Measurements from ENCODE around the gene PTPRQ. TPM values are rescaled to one million over a fixed set of nuclear protein-coding genes. Genes with fewer than 3 reads are reported as not detected.

The PTPRQ gene, protein sequence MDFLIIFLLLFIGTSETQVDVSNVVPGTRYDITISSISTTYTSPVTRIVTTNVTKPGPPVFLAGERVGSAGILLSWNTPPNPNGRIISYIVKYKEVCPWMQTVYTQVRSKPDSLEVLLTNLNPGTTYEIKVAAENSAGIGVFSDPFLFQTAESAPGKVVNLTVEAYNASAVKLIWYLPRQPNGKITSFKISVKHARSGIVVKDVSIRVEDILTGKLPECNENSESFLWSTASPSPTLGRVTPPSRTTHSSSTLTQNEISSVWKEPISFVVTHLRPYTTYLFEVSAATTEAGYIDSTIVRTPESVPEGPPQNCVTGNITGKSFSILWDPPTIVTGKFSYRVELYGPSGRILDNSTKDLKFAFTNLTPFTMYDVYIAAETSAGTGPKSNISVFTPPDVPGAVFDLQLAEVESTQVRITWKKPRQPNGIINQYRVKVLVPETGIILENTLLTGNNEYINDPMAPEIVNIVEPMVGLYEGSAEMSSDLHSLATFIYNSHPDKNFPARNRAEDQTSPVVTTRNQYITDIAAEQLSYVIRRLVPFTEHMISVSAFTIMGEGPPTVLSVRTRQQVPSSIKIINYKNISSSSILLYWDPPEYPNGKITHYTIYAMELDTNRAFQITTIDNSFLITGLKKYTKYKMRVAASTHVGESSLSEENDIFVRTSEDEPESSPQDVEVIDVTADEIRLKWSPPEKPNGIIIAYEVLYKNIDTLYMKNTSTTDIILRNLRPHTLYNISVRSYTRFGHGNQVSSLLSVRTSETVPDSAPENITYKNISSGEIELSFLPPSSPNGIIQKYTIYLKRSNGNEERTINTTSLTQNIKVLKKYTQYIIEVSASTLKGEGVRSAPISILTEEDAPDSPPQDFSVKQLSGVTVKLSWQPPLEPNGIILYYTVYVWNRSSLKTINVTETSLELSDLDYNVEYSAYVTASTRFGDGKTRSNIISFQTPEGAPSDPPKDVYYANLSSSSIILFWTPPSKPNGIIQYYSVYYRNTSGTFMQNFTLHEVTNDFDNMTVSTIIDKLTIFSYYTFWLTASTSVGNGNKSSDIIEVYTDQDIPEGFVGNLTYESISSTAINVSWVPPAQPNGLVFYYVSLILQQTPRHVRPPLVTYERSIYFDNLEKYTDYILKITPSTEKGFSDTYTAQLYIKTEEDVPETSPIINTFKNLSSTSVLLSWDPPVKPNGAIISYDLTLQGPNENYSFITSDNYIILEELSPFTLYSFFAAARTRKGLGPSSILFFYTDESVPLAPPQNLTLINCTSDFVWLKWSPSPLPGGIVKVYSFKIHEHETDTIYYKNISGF (N-terminal part only)
- total RNA-seq = 0.64 TPM

DNA sequence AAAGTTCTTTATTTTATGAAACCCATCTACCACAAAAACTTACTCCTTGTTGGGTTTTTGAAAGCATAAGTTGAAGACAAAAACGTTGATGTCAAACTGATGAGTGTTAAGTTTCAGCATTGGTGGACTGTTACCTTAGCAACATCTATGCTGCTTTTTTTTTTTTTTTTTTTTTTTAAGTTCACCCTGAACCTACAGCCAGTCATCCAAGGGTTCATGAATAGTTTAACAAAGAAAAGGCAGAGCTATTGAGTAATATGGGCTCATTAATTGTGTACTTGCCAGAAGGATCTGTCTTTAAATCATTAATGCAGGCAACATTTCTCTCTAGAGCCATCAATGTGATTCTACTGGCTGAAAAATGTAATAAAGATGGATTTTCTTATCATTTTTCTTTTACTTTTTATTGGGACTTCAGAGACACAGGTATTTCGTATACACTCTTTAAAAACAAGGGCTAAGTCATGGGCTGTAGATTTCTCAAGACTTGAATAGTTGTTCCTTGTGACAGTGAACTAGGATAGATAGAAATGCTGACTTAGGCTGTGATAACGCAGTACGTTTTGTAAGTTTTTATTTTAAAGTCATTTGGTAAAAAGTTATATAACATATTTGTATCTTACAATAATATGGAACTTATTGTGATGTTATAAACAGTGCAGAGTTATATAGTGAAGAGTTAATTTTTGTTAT, at the start of gene PTPRQ:
Gene PTPRQ (plus strand): TSS at position 262 of the 693 bp plus-strand sequence. CDS start 111 bp downstream, at position 373.
- H3K36me3 ChIP-seq = no peaks in the 10 kb centered on the region
- TF ChIP-seq, protein P1, sequence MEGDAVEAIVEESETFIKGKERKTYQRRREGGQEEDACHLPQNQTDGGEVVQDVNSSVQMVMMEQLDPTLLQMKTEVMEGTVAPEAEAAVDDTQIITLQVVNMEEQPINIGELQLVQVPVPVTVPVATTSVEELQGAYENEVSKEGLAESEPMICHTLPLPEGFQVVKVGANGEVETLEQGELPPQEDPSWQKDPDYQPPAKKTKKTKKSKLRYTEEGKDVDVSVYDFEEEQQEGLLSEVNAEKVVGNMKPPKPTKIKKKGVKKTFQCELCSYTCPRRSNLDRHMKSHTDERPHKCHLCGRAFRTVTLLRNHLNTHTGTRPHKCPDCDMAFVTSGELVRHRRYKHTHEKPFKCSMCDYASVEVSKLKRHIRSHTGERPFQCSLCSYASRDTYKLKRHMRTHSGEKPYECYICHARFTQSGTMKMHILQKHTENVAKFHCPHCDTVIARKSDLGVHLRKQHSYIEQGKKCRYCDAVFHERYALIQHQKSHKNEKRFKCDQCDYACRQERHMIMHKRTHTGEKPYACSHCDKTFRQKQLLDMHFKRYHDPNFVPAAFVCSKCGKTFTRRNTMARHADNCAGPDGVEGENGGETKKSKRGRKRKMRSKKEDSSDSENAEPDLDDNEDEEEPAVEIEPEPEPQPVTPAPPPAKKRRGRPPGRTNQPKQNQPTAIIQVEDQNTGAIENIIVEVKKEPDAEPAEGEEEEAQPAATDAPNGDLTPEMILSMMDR (IDR thresholded peaks at IDR 0.05) = no peak
- H3K4me1 ChIP-seq = peaks cover 5 to 12% of the 10 kb centered on the region in 2 donors
- intact Hi-C loops (cut with DNase I) = no loop called here
- DNase-seq (ENCODE audit: low spot score in 2 of 2) = no peak
- H3K27me3 ChIP-seq = no peaks in the 10 kb centered on the region
- peak within 1 kb of the TSS in 1 of 2 donors; percentile 16 for H3K4me3 ChIP-seq
- H3K27ac ChIP-seq = no peak within 1 kb of the TSS
- H3K9me3 ChIP-seq = no peaks in the 10 kb centered on the region

DNA sequence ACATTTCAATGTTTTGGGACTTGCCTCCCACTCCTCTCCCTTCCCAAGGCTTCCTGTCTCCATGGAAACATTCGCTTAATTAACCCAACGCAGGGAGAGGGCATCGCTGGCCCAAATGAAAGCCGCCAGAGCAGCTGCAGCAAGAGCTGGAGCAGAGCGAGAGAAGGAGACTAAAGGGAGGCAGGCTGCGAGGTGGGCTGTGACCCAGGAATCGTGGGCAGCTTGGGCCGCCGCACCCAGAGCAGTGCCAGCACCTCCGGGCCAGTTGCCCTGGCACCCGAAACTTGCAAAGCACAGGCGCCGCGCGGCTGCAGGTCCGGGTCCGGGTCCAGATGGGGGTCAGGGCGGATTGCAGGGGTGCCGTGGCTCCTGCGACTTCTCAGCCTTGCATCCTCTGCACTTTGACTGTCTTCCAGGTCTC, 43.5 kb upstream of the PTPRQ start:
- H3K4me1 ChIP-seq = no peaks in the 10 kb centered on the region
- H3K9me3 ChIP-seq = no peaks in the 10 kb centered on the region
- DNase-seq (ENCODE audit: low spot score in 2 of 2) = no peak
- no peaks in the 10 kb centered on the region for H3K27me3 ChIP-seq
- H3K4me3 ChIP-seq = peak overlapping the region; percentile 46 to 71
- intact Hi-C loops (cut with DNase I) = no loop called here
- TF ChIP-seq, protein P1 (IDR thresholded peaks at IDR 0.05) = no peak
- no peaks in the 10 kb centered on the region for H3K36me3 ChIP-seq
- peak overlapping the region; percentile 22 to 39 for H3K27ac ChIP-seq

DNA sequence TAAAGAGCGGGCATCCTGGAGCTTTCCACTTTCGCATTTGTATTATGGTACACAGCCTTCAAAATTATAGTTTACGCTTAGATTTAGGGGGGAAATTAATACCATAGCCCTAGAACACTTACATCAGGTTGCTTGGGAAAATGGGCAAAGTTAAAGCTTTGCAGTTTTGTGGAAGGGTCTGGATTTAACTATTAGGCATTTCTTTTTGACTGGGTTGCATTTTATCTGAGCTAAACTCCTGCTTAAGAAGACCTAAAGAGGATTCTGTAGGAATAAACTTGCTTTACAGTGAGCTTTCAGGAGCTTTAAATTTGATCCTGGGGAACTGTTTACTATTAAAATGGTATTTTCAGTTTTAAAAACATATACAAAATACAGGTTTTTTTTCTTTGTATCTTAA, 42.8 kb upstream of the PTPRQ start:
- DNase-seq (ENCODE audit: low spot score in 2 of 2) = no peak
- Histone ChIP-seq H3K4me1 (no peaks in the 10 kb centered on the region), H3K36me3 (no peaks in the 10 kb centered on the region), H3K9me3 (no peaks in the 10 kb centered on the region), H3K27ac (peak overlapping the region in 1 of 2 donors; percentile 39), H3K27me3 (no peaks in the 10 kb centered on the region), H3K4me3 (peak overlapping the region; percentile 46 to 71)
- TF ChIP-seq, protein P1 (IDR thresholded peaks at IDR 0.05) = no peak
- intact Hi-C loops (cut with DNase I) = no loop called here

DNA sequence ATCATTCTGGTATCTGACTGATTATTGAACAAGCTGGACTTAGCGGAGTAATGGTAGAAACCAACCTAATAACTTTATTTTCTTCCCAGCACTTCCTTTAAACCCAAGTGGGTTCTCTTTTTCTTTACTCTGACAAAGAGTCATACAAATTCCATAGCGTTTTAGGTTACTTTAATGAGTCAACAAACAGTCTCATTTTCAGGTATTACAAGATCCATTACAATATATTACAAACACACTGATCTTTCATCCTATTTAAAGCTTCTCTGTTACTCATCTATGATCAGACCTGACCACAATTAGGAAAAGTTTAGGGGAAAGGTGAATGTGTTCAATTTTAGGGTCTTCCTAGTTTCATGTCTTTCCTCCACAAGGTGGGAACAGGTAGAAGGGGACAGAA, 39.4 kb upstream of the PTPRQ start:
- no peak for DNase-seq (ENCODE audit: low spot score in 2 of 2)
- intact Hi-C loops (cut with DNase I) = no loop called here
- H3K36me3 ChIP-seq = no peaks in the 10 kb centered on the region

More for the DNA sequence above, 39.4 kb upstream of the PTPRQ start:
- Histone ChIP-seq H3K27me3 (no peaks in the 10 kb centered on the region), H3K9me3 (no peaks in the 10 kb centered on the region), H3K27ac (no peak overlapping the region), H3K4me1 (no peaks in the 10 kb centered on the region), H3K4me3 (no peak overlapping the region)
- TF ChIP-seq, protein P1 (IDR thresholded peaks at IDR 0.05) = no peak

Data from ascending aorta (tissue), 2 donors.